Gastrocnemius medialis (tissue), 4 donors: Measurements from ENCODE around the gene RNLS. TPM values are rescaled to one million over a fixed set of nuclear protein-coding genes. Genes with fewer than 3 reads are reported as not detected.
A peak's percentile ranks its signal among the peaks of the same experiment; 100 is the strongest.

Source experiments
- ATAC-seq, 2 donors: fragments of 150-250 bp; one replicate each; pipeline ENCODE4 v1.9.1; 2016
- DNase-seq, 2 donors: peaks; one replicate each; pipeline ENCODE4 v3.0.0-alpha.2; 2019
- H3K27ac ChIP-seq, 4 donors: fragments of 200-600 bp; sonication (generic); 1 replicate in 1 of 4; 2 replicates in 3 of 4; pipeline ENCODE4 v1.5.1; 2016 to 2018; ENCODE audit warnings: mild to moderate bottlenecking in 2 of 4, moderate library complexity in 1 of 4
- H3K27me3 ChIP-seq, 3 donors: fragments of 200-600 bp; sonication (generic) in 2 of 3; 1 replicate in 1 of 3; 2 replicates in 2 of 3; pipeline versions ENCODE4 v1.5.1 to v1.6.0; 2016 to 2019; ENCODE audit warnings: mild to moderate bottlenecking in 1 of 3, moderate library complexity in 1 of 3
- H3K36me3 ChIP-seq, 2 donors: fragments of 200-600 bp; sonication (generic) in 1 of 2; one replicate each; pipeline ENCODE4 v1.5.1; 2017 to 2018
- H3K4me1 ChIP-seq, 2 donors: fragments of 200-600 bp; sonication (generic) in 1 of 2; one replicate each; pipeline ENCODE4 v1.5.1; 2016 to 2017; ENCODE audit warnings: mild to moderate bottlenecking in 2 of 2
- H3K4me3 ChIP-seq, 4 donors: fragments of 200-600 bp; sonication (generic) in 3 of 4; 1 replicate in 1 of 4; 2 replicates in 3 of 4; pipeline ENCODE4 v1.5.1; 2016 to 2019; ENCODE audit warnings: mild to moderate bottlenecking in 2 of 4
- H3K9me3 ChIP-seq, 3 donors: fragments of 200-600 bp; sonication (generic) in 2 of 3; 1 replicate in 1 of 3; 2 replicates in 2 of 3; pipeline ENCODE4 v1.5.1; 2016 to 2019
- CTCF ChIP-seq, 5 experiments: fragments of 450-650 bp in 3 of 5; fragments of 200-600 bp in 2 of 5; sonication (generic) in 2 of 5; IDR thresholded peaks in 4 of 5; conservative IDR thresholded peaks in 1 of 5; 1 replicate in 4 of 5; 2 replicates in 1 of 5; pipeline ENCODE4 v1.5.1; 2016 to 2019; ENCODE audit warnings: antibody characterized with exemption in 5 of 5, mild to moderate bottlenecking in 3 of 5, moderate library complexity in 3 of 5
- POLR2A ChIP-seq, 2 donors: fragments of 450-650 bp; IDR thresholded peaks; one replicate each; pipeline ENCODE4 v1.6.1; 2017; ENCODE audit warnings: antibody characterized with exemption in 2 of 2, mild to moderate bottlenecking in 2 of 2, moderate library complexity in 2 of 2
- in situ Hi-C, 4 donors: fragments of 200-750 bp; cut with MboI; loops; one replicate each; pipeline versions ENCODE4 v1.15.0 to v1.8.0; 2017; ENCODE audit warnings: low sequenced_read_pairs in 4 of 4
- intact Hi-C: fragments of 100-400 bp; cut with DNase I; formaldehyde crosslinking; loops from one replicate; pipeline ENCODE4 v1.15.1; 2023; ENCODE audit warnings: low total_unique reads
- total RNA-seq, 4 donors: library from RNA; depleted of rRNA; stranded (reverse); fragments of >200 nt; gene quantifications; one replicate each; pipeline versions ENCODE4 v1.1.0 to v1.2.3, GENCODE V29; 2016

RNLS gene
- total RNA-seq, 4 donors from 2014 or later = 8.1 to 17.5 (median 9.7) TPM

GRCh38 chr10:88545359-88545758 lies 37.8 kb downstream of the RNLS start:
- Histone ChIP-seq H3K4me3 (no peak overlapping the region), H3K36me3 (no peaks in the 10 kb centered on the region), H3K4me1 (peaks cover 0 to 6% of the 10 kb centered on the region in 2 donors), H3K27ac (no peak overlapping the region), H3K27me3 (no peaks in the 10 kb centered on the region), H3K9me3 (no peaks in the 10 kb centered on the region)
- TF ChIP-seq POLR2A (IDR thresholded peaks at IDR 0.05) = no peak
- TF ChIP-seq CTCF (IDR thresholded peaks at IDR 0.05 in 4 of 5, conservative IDR thresholded peaks at IDR 0.05 in 1 of 5) = no peak
- DNase-seq (no peak), ATAC-seq (no peak)
- in situ Hi-C loops (loop anchor here in 2 of 4 donors (10.0 kb wide), 3 partner anchors 131 to 691 kb away; no protein-coding TSS in a partner anchor), intact Hi-C loops (no loop called here)

GRCh38 chr10:88544140-88544870 lies 38.8 kb downstream of the RNLS start:
- TF ChIP-seq POLR2A (IDR thresholded peaks at IDR 0.05) (no peak), CTCF (IDR thresholded peaks at IDR 0.05 in 4 of 5, conservative IDR thresholded peaks at IDR 0.05 in 1 of 5) (no peak)
- intact Hi-C loops = no loop called here
- ATAC-seq = no peak

GRCh38 chr10:88542522-88542921 lies 40.6 kb downstream of the RNLS start:
- H3K4me1 ChIP-seq = peaks cover 0 to 16% of the 10 kb centered on the region in 2 donors
- in situ Hi-C loops (loop anchor here in 2 of 4 donors (10.0 kb wide), 3 partner anchors 128 to 688 kb away; no protein-coding TSS in a partner anchor), intact Hi-C loops (no loop called here)
- no peak for TF ChIP-seq POLR2A (IDR thresholded peaks at IDR 0.05)
- TF ChIP-seq CTCF (IDR thresholded peaks at IDR 0.05 in 4 of 5, conservative IDR thresholded peaks at IDR 0.05 in 1 of 5) = no peak
- no peaks in the 10 kb centered on the region for H3K27me3 ChIP-seq
- DNase-seq (no peak), ATAC-seq (no peak)
- no peaks in the 10 kb centered on the region for H3K36me3 ChIP-seq
- peak overlapping the region in 2 of 4 donors; percentile 74 to 79 for H3K27ac ChIP-seq
- no peaks in the 10 kb centered on the region for H3K9me3 ChIP-seq
- H3K4me3 ChIP-seq = no peak overlapping the region

More at GRCh38 chr10:88544140-88544870, 38.8 kb downstream of the RNLS start:
- no peaks in the 10 kb centered on the region for H3K27me3 ChIP-seq
- no peaks in the 10 kb centered on the region for H3K9me3 ChIP-seq
- H3K36me3 ChIP-seq = no peaks in the 10 kb centered on the region
- no peak for DNase-seq
- no peak overlapping the region for H3K27ac ChIP-seq
- peaks cover 0 to 6% of the 10 kb centered on the region in 2 donors for H3K4me1 ChIP-seq
- in situ Hi-C loops = loop anchor here in 2 of 4 donors (10.0 kb wide), 3 partner anchors 130 to 690 kb away; no protein-coding TSS in a partner anchor
- H3K4me3 ChIP-seq = no peak overlapping the region

GRCh38 chr10:88541116-88541626 lies 41.9 kb downstream of the RNLS start:
- no peaks in the 10 kb centered on the region for H3K9me3 ChIP-seq
- no peak for TF ChIP-seq CTCF (IDR thresholded peaks at IDR 0.05 in 4 of 5, conservative IDR thresholded peaks at IDR 0.05 in 1 of 5)
- TF ChIP-seq POLR2A (IDR thresholded peaks at IDR 0.05) = no peak
- ATAC-seq = peak; percentile 59 to 72
- intact Hi-C loops = no loop called here
- no peak for DNase-seq
- peak overlapping the region; percentile 51 to 79 (median 64) for H3K27ac ChIP-seq
- no peak overlapping the region for H3K4me3 ChIP-seq
- in situ Hi-C loops = loop anchor here in 2 of 4 donors (10.0 kb wide), 3 partner anchors 126 to 686 kb away; no protein-coding TSS in a partner anchor
- H3K27me3 ChIP-seq = no peaks in the 10 kb centered on the region
- H3K36me3 ChIP-seq = no peaks in the 10 kb centered on the region
- H3K4me1 ChIP-seq = peaks cover 0 to 16% of the 10 kb centered on the region in 2 donors
